Rectal smooth muscle tissue (tissue), 1 donor: ENCODE results near the gene STX8.
A peak's percentile ranks its signal among the peaks of the same experiment; 100 is the strongest.

Experiments used
- H3K27ac ChIP-seq: one replicate; pipeline ENCODE4 v1.7.0; 2013; ENCODE audit warnings: low read depth, low read length, inconsistent platforms
- H3K27me3 ChIP-seq: one replicate; pipeline ENCODE4 v1.7.0; 2013; ENCODE audit warnings: low read length; ENCODE audit not compliant: control insufficient read depth, insufficient read depth
- H3K36me3 ChIP-seq: one replicate; pipeline ENCODE4 v1.7.0; 2013; ENCODE audit warnings: low read length; ENCODE audit not compliant: control insufficient read depth, insufficient read depth
- H3K4me1 ChIP-seq: one replicate; pipeline ENCODE4 v1.7.0; 2013; ENCODE audit warnings: low read length; ENCODE audit not compliant: control insufficient read depth, insufficient read depth
- H3K4me3 ChIP-seq: one replicate; pipeline ENCODE4 v1.7.0; 2013; ENCODE audit warnings: low read length
- H3K9ac ChIP-seq: one replicate; pipeline ENCODE4 v1.7.0; 2013; ENCODE audit warnings: low read length

The STX8 gene

DNA sequence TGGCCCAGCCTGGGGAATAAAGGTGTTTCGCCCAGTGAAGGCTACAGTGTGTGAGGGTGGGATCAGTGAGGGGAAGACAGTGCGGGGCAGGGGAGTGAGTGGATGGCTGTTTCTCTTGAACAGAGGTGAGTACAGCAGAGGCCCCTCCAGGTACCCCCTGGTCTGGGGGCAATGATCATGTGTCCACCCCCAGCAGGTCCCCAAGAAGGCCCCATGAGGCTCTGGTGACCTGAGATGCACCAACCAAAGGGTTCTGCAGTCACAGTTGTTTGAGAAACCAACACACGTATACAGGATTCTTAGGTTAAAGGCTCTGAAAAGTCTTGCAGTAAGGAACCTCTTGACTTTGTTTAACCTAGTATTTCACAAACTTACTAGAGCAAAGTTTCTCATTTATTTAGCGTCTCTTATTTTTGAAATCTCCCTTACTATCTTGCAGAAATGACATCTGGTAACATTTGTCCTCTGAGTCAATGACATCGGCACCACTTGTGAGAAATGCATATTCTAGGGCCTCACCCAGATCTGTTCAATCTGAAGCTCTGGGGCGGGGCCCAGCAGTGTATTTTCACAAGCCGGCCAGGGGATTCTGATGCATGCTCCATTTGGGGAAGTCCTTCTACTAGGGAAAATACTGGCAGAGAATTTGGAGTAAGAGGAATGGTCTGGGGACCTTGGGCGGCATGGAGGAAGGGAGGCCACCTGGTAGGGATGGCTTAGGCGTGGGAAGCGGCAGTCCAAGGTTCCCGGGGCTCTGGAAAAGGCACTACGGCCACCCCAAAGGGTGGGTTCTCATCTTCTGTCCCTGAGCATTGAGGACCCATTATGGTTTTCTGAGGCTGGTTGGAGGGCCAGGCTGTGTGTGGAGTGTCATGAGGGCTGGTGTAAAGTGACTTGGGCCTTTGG lies 337.0 kb downstream of the STX8 start:
- peak overlapping the region; percentile 86 for H3K27ac ChIP-seq
- H3K27me3 ChIP-seq, result no peaks in the 10 kb centered on the region
- H3K9ac ChIP-seq, result no peak overlapping the region
- H3K4me3 ChIP-seq, result no peak overlapping the region
- no peaks in the 10 kb centered on the region for H3K36me3 ChIP-seq
- H3K4me1 ChIP-seq, result peaks cover 28% of the 10 kb centered on the region

DNA sequence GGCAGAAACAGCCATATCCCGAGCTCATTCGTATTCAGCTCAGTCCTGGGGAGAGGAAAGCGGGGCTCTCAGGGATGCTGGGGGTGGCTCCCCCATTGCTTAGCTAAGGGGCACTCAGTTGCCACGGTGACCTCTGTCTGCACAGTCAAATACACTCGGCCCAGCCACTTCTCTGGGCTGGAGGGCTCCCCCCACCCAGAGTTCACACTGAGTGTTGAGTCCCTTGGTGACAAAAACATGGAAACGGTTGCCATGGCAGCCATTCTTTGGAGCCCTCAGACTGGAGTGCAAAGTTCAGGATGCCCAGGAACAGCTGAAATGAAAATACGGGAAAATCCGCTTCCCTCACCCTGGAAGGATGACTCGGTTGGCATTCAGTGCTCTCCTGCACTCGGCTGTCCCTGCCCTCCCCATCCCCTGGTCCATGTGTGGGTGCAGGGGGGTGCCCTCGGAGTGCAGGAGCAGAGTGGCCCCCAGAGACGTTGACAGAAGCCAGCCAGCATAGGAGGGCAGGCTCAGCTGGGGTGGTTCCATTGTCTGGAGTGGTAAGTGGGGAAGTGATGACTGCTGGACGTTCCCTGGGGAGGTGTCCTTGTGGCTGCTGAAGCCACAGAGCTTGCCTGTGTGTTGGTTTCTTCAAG lies 337.8 kb downstream of the STX8 start:
- Histone ChIP-seq H3K27ac (no peak overlapping the region), H3K4me1 (peaks cover 25% of the 10 kb centered on the region)

GRCh38 chr17:9237053-9237410 lies 338.6 kb downstream of the STX8 start:
- H3K36me3 ChIP-seq, result no peaks in the 10 kb centered on the region
- no peak overlapping the region for H3K4me3 ChIP-seq
- H3K27ac ChIP-seq, result no peak overlapping the region
- no peaks in the 10 kb centered on the region for H3K27me3 ChIP-seq
- peaks cover 24% of the 10 kb centered on the region for H3K4me1 ChIP-seq
- H3K9ac ChIP-seq, result no peak overlapping the region

More for the DNA sequence above, 337.8 kb downstream of the STX8 start:
- Histone ChIP-seq H3K27me3 (no peaks in the 10 kb centered on the region), H3K9ac (peak overlapping the region; percentile 10), H3K36me3 (no peaks in the 10 kb centered on the region), H3K4me3 (no peak overlapping the region)

- Histone ChIP-seq H3K9ac (no peak overlapping the region), H3K27me3 (no peaks in the 10 kb centered on the region), H3K36me3 (no peaks in the 10 kb centered on the region), H3K27ac (no peak overlapping the region), H3K4me1 (peaks cover 19% of the 10 kb centered on the region), H3K4me3 (no peak overlapping the region)
These were observed 339.2 kb downstream of the STX8 start for GRCh38 chr17:9236286-9237052.

- Histone ChIP-seq H3K27me3 (no peaks in the 10 kb centered on the region), H3K27ac (no peak overlapping the region), H3K9ac (no peak overlapping the region), H3K36me3 (no peaks in the 10 kb centered on the region), H3K4me1 (peaks cover 9% of the 10 kb centered on the region), H3K4me3 (no peak overlapping the region)
These were observed 340.3 kb downstream of the STX8 start for GRCh38 chr17:9235346-9235745.

- Histone ChIP-seq H3K4me3 (no peak overlapping the region), H3K27ac (no peak overlapping the region), H3K36me3 (no peaks in the 10 kb centered on the region), H3K9ac (no peak overlapping the region), H3K4me1 (peaks cover 7% of the 10 kb centered on the region), H3K27me3 (no peaks in the 10 kb centered on the region)
These were observed 341.2 kb downstream of the STX8 start for GRCh38 chr17:9234389-9234945.

DNA sequence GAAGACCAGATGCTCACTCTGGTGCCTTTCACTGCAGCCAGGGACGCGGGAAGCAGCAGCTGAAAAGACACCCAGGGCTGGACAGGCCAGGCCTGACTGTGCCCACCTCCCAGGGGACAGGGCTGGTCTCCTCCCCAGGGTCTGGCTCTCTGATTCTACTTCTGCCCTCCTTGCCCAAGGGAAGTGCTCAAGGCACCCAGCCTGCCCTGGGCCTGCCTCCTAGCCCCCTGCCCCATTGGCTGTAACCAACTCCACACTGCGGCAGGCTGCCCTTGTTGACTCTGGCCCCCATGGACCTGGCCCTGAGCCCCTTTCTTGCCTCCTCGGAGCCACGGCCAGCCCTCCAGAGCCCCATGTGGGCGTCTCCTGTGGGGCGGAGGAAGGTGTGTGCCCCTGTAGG lies 341.9 kb downstream of the STX8 start:
- Histone ChIP-seq H3K36me3 (no peaks in the 10 kb centered on the region), H3K27me3 (no peaks in the 10 kb centered on the region), H3K27ac (no peak overlapping the region)

DNA sequence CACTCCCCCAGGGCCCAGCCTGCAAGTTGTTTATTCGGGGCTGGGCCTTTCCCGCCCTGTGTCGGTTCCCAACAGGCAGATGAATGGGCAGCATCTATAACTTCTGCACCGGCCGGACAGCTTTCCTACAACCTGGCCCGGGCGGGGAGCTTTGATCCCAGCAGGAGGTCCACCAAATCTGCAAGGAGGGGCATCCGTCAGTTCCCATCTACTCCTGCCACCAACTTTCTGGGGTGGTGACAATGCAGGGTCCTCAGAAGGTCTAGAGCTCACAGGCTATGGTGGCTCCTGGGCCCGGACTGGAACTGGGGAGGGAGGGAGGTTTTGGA lies 342.4 kb downstream of the STX8 start:
- H3K4me1 ChIP-seq, result peaks cover 1% of the 10 kb centered on the region
- H3K36me3 ChIP-seq, result no peaks in the 10 kb centered on the region
- H3K4me3 ChIP-seq, result no peak overlapping the region
- no peak overlapping the region for H3K9ac ChIP-seq
- no peaks in the 10 kb centered on the region for H3K27me3 ChIP-seq
- no peak overlapping the region for H3K27ac ChIP-seq

More for the DNA sequence above, 341.9 kb downstream of the STX8 start:
- Histone ChIP-seq H3K4me1 (no peaks in the 10 kb centered on the region), H3K9ac (no peak overlapping the region), H3K4me3 (no peak overlapping the region)

- peaks cover 6% of the 10 kb centered on the region for H3K4me1 ChIP-seq
- H3K27ac ChIP-seq, result no peak overlapping the region
- no peak overlapping the region for H3K4me3 ChIP-seq
- no peak overlapping the region for H3K9ac ChIP-seq
- H3K27me3 ChIP-seq, result no peaks in the 10 kb centered on the region
- no peaks in the 10 kb centered on the region for H3K36me3 ChIP-seq
These were observed 342.9 kb downstream of the STX8 start for GRCh38 chr17:9232591-9233270.

- peaks cover 8% of the 10 kb centered on the region for H3K4me1 ChIP-seq
- H3K27ac ChIP-seq, result no peak overlapping the region
- no peaks in the 10 kb centered on the region for H3K36me3 ChIP-seq
- no peak overlapping the region for H3K9ac ChIP-seq
- H3K4me3 ChIP-seq, result no peak overlapping the region
- H3K27me3 ChIP-seq, result no peaks in the 10 kb centered on the region
These were observed 343.5 kb downstream of the STX8 start for GRCh38 chr17:9232155-9232475.

DNA sequence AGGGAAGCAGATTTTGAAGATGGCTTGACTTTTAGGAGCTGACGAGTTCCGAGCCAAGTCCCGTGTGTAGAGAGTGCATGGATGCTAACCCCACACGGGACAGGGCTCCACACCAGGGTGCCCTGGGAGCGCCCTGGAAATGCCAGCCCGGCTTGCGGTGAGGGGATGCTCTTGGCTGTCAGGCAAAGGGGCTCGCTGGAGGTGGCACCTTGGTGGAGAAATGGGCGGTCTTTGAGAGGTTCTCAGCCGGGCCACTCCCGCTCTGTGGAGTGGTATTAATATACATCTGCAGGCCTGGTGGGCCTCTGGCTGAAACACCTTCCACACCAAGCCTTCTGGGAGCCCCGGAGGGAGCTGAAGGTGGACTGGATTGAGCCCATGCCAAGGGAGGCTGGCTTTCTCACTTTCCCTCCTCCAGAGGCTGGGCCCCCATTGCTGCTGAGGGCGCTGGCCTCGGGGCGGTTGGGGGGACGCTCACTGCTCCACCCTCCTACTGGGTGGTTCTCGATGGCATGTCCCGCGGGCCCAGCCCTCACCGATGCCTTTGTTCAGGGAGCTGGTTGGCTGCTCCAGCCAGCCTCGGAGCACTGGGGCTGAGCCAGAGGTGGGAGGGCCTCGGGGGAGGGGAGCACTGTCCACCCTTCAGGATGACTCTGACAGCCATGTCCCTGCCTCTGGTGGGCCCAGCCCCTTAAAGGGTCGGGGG lies 344.0 kb downstream of the STX8 start:
- H3K27ac ChIP-seq, result no peak overlapping the region
- peaks cover 8% of the 10 kb centered on the region for H3K4me1 ChIP-seq
- no peaks in the 10 kb centered on the region for H3K27me3 ChIP-seq
- no peak overlapping the region for H3K4me3 ChIP-seq
- H3K36me3 ChIP-seq, result no peaks in the 10 kb centered on the region
- no peak overlapping the region for H3K9ac ChIP-seq
